Mesothelial cell of epicardium (in vitro differentiated cells): ENCODE data around the gene CCDC86. TPM values are rescaled to one million over a fixed set of nuclear protein-coding genes. Genes with fewer than 3 reads are reported as not detected.

Experiments used
- DNase-seq, 2 experiments: peaks; one replicate each; pipeline ENCODE4 v3.0.0; 2021; ENCODE audit warnings: low spot score in 2 of 2; ENCODE audit not compliant: unreplicated experiment in 2 of 2
- H3K27ac Mint-ChIP-seq: 2 replicates; pipeline ENCODE4 v1.8.0; 2021; ENCODE audit warnings: mixed read lengths
- H3K27me3 Mint-ChIP-seq: 2 replicates; pipeline ENCODE4 v1.8.0; 2021; ENCODE audit warnings: low read depth, mixed read lengths
- H3K36me3 Mint-ChIP-seq: 2 replicates; pipeline ENCODE4 v1.8.0; 2021; ENCODE audit warnings: mixed read lengths
- H3K4me1 Mint-ChIP-seq: 2 replicates; pipeline ENCODE4 v1.8.0; 2021; ENCODE audit warnings: mixed read lengths
- H3K4me3 Mint-ChIP-seq: 2 replicates; pipeline ENCODE4 v1.8.0; 2021; ENCODE audit warnings: mild to moderate bottlenecking, moderate library complexity, mixed read lengths
- H3K9me3 Mint-ChIP-seq: 2 replicates; pipeline ENCODE4 v1.8.0; 2021; ENCODE audit warnings: mixed read lengths
- total RNA-seq: library from RNA; stranded (reverse); gene quantifications from 3 replicates; pipeline ENCODE4 v1.2.1, GENCODE V29; 2021
- TF ChIP-seq, protein P1 (sequence below): fragments of 200-600 bp; sonication (generic); IDR thresholded peaks from one replicate; pipeline ENCODE4 v1.5.0; 2021; ENCODE audit warnings: antibody characterized with exemption; ENCODE audit not compliant: unreplicated experiment

Gene CCDC86
- total RNA-seq, 1 donor from 2014 or later = 22.5 TPM

DNA sequence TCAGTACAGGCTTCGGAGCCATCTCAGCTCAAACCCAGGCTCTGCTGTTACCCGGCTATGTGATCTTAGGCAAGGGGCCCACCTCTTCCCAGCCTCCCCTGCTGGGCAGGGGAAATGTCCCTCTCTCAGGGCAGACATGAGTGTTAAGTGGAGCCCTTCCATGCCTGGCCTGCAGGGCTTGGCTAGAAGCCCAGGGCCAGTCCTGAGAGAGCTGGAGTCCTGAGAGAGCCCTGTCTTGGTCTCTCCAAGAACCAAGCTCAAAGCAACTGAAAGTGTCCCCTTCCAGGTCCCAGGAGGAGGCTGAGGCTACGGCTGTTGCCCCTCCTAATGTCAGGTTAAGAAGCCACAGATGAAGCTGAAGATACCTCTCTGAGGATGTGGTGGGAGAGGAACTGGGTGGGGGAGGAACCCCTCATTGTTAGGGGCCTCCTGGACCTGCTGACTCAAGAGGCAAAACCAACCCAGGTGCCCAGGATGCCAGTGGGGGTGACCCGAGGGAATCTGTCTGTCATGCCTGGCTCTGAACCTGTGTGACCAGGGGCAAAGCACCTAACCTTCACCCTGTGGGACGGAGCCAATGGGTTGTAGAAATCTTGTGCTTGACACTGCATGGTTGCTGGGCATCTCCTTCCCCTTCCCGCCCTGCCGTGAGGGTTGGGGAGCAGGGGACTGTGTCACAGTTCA is 29.6 kb downstream of the CCDC86 start:
- Mint-ChIP-seq H3K4me3 (no peak overlapping the region), H3K9me3 (no peaks in the 10 kb centered on the region), H3K27ac (no peak overlapping the region), H3K27me3 (no peaks in the 10 kb centered on the region), H3K4me1 (peaks cover 2% of the 10 kb centered on the region), H3K36me3 (no peaks in the 10 kb centered on the region)
- TF ChIP-seq, protein P1, sequence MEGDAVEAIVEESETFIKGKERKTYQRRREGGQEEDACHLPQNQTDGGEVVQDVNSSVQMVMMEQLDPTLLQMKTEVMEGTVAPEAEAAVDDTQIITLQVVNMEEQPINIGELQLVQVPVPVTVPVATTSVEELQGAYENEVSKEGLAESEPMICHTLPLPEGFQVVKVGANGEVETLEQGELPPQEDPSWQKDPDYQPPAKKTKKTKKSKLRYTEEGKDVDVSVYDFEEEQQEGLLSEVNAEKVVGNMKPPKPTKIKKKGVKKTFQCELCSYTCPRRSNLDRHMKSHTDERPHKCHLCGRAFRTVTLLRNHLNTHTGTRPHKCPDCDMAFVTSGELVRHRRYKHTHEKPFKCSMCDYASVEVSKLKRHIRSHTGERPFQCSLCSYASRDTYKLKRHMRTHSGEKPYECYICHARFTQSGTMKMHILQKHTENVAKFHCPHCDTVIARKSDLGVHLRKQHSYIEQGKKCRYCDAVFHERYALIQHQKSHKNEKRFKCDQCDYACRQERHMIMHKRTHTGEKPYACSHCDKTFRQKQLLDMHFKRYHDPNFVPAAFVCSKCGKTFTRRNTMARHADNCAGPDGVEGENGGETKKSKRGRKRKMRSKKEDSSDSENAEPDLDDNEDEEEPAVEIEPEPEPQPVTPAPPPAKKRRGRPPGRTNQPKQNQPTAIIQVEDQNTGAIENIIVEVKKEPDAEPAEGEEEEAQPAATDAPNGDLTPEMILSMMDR = no peak
- no peak for DNase-seq

DNA sequence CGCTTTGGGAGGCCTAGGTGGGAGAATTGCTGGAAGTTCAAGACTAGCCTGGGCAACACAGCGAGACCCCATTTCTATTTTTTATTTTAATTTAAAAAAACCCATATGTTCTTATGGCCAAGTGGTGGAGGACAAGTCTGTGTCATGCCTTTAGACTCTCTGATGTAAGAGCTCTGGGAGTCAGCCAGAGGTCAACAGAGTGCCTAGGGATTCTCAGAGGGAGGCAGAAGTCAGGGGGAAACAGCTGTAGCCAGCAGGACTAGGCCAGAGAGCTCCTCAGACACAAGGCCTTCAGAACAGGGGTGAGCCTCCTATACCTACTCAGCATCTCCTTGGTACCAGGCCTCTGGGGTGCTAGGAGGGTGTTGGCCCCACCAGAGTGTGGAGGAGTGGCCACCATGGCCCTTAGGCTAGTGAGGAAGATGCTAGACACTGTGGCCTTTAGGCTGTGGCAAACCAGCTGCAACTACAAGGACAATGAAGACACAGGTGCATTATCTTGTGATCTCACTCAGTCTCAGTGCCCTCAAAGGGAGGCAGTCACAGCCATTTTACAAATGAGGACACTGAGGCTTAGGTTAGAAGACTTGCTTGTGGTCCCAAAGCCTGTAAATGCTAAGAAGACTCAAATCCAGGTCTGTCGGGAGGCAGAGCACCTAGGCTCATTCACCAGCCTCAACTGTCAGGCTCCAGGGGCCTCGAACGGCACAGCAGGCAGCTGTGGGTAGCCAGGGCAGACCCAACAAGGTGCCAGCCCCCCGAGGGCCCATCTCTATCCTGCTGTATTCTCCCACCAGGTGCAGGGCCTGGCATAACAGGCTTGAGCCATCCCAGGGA is 30.4 kb downstream of the CCDC86 start:
- TF ChIP-seq, protein P1 = no peak
- Mint-ChIP-seq H3K4me3 (no peak overlapping the region), H3K27me3 (no peaks in the 10 kb centered on the region), H3K27ac (no peak overlapping the region), H3K9me3 (no peaks in the 10 kb centered on the region), H3K4me1 (peaks cover 2% of the 10 kb centered on the region), H3K36me3 (no peaks in the 10 kb centered on the region)
- DNase-seq = no peak

DNA sequence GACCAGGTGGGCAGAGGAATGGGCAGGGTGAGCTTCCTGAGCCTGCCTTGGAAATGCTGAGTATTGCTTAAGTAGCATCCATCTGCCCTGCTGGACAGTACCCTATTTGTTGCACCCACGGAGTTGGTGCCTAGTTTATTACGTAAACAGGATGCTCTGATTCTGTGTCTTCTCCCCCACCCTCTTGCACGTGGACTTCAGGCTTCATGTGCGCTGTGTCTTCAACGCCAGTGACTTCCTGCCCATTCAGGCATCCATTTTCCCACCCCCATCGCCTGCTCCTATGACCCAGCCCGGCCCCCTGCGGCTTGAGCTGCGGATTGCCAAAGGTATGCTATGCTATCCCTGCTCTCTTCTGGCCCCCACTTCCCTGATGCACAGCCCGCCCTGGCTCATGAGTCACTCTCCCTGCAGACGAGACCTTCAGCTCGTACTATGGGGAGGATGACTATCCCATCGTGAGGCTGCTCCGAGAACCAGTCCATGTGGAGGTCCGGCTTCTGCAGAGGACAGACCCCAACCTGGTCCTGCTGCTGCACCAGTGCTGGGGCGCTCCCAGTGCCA is 31.1 kb downstream of the CCDC86 start:
- Mint-ChIP-seq H3K27ac (no peak overlapping the region), H3K27me3 (no peaks in the 10 kb centered on the region), H3K4me1 (peaks cover 2% of the 10 kb centered on the region), H3K9me3 (no peaks in the 10 kb centered on the region), H3K4me3 (no peak overlapping the region), H3K36me3 (no peaks in the 10 kb centered on the region)
- TF ChIP-seq, protein P1 = no peak
- DNase-seq = no peak

DNA sequence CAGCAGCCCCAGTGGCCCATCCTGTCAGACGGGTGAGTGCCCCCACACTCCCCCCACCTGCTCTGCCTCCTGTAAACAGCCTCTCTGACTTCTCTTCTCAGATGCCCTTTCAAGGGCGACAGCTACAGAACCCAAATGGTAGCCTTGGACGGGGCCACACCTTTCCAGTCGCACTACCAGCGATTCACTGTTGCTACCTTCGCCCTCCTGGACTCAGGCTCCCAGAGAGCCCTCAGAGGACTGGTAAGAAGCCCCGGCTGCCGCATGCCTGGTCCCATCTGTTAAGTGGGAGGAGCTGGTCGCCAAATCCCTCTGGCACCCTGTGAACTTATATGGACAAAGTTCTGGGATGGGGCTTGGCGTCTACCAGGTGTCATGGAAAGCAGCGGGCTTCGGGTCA is 31.6 kb downstream of the CCDC86 start:
- H3K4me3 Mint-ChIP-seq = no peak overlapping the region
- no peaks in the 10 kb centered on the region for H3K9me3 Mint-ChIP-seq
- DNase-seq = no peak
- no peaks in the 10 kb centered on the region for H3K36me3 Mint-ChIP-seq
- no peaks in the 10 kb centered on the region for H3K27me3 Mint-ChIP-seq
- H3K4me1 Mint-ChIP-seq = peaks cover 2% of the 10 kb centered on the region
- TF ChIP-seq, protein P1 = no peak
- H3K27ac Mint-ChIP-seq = no peak overlapping the region

DNA sequence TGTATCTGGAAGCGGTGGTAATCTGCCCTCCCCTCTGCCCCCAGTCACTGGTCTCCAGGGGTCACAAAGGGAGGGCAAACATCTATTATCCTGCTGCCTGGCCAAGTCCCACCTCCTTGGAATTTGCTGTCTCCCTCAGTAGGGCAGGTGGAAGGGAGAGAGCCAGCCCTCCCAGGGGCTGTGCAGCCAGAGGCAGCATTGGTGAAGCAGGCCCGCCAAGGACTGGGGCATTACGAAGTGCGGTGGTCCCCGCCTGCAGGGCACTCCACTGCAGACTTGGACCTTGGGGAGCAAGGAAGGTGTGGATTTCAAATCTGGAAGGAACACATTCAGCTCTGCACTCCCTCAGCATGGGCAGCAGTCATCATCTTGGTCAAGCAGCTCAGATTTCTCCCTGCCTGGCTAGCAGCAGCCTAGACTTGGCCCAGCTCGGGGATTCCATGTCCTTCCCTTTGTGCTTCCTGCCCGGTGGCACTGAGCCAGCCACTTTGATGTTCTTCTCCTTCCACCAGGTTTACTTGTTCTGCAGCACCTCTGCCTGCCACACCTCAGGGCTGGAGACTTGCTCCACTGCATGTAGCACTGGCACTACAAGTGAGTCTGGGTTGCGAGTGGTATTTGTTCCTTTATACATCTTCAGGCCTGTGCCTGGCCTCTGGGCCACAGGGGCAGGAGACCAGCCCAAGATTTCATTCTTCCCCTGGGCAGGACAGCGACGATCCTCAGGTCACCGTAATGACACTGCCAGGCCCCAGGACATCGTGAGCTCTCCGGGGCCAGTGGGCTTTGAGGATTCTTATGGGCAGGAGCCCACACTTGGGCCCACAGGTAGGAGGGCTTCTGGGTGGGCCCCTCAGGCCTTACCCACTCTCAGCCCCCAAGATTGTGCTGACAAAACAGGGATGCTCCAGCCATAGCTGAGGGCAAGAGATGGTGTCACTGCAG is 32.8 kb downstream of the CCDC86 start:
- Mint-ChIP-seq H3K36me3 (no peaks in the 10 kb centered on the region), H3K27ac (no peak overlapping the region), H3K4me3 (no peak overlapping the region), H3K4me1 (peaks cover 2% of the 10 kb centered on the region), H3K27me3 (no peaks in the 10 kb centered on the region), H3K9me3 (no peaks in the 10 kb centered on the region)
- TF ChIP-seq, protein P1 = no peak
- peak in 1 of 2 experiments; percentile 19 for DNase-seq
